ENCODE measurements around the gene COMMD9. TPM values are rescaled to one million over a fixed set of nuclear protein-coding genes. Genes with fewer than 3 reads are reported as not detected.
A peak's percentile ranks its signal among the peaks of the same experiment; 100 is the strongest.

COMMD9 gene
- total RNA-seq, 1 donor from 2014 or later = 61.0 TPM

DNA sequence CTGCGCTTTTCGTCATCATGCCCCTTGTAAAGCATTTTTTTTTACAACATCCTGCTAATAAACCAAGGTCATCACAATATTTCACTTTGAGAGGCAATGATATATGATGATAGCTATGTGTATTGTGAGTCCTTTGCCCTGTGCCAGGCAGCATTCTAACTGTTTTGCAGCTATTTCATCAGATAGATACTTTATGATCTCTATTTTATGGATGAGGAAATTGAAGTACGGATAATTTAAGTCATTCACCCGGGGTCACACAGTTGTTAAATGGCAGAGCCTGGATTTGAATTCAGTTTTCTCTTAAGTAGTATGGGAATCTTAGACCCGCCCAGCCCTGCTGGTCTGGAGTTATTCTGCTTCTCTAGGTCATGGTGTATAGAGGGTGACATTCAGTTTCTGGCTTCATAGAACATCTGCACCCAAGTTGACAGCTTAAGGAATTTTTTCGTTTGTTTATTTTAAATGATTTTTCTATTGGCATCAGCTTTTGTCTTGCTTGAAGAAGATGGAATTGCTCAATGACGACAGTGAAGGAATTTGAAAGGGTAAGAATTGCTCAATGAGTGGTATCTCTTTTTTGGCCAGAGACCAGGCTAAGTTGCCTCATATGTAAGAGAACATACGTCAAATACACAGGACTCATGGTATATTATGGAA is 7.8 kb upstream of the COMMD9 start:
- Mint-ChIP-seq H3K9me3 (no peaks in the 10 kb centered on the region), H3K27ac (no peak overlapping the region), H3K4me3 (no peak overlapping the region), H3K36me3 (ENCODE audit: low read depth) (no peaks in the 10 kb centered on the region), H3K4me1 (no peaks in the 10 kb centered on the region), H3K27me3 (peaks cover 12% of the 10 kb centered on the region)
- intact Hi-C loops (cut with micrococcal nuclease) = no loop called here
- TF ChIP-seq, protein P1, sequence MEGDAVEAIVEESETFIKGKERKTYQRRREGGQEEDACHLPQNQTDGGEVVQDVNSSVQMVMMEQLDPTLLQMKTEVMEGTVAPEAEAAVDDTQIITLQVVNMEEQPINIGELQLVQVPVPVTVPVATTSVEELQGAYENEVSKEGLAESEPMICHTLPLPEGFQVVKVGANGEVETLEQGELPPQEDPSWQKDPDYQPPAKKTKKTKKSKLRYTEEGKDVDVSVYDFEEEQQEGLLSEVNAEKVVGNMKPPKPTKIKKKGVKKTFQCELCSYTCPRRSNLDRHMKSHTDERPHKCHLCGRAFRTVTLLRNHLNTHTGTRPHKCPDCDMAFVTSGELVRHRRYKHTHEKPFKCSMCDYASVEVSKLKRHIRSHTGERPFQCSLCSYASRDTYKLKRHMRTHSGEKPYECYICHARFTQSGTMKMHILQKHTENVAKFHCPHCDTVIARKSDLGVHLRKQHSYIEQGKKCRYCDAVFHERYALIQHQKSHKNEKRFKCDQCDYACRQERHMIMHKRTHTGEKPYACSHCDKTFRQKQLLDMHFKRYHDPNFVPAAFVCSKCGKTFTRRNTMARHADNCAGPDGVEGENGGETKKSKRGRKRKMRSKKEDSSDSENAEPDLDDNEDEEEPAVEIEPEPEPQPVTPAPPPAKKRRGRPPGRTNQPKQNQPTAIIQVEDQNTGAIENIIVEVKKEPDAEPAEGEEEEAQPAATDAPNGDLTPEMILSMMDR (IDR thresholded peaks at IDR 0.05) = no peak
- CTCF ChIA-PET = no interaction called here
- POLR2A ChIA-PET = no interaction called here
- DNase-seq = no peak
- no peak for ATAC-seq (ENCODE audit: low read depth)

DNA sequence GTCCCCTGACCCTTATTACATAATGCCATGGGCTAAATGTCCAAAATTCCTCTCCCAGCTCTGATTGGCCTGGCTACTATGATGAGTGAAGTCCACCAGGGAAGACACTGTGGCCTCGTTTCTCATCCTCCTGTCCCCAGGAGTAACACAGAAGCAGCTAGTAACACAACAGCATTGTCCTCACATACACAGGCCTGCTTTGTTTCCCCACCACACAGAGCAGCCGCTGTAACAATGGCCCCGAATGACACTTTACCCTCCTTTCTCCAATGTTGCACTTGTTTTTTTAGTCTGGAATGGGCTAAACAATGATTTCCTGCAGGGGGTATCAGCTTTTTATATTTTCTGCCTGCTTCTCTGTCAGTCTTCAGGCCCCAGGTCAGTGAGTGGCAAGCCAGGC is 6.7 kb upstream of the COMMD9 start, which contains the start of gene PRR5L:
PRR5L (plus strand) TSS at position 363 of the 400 bp plus-strand sequence. CDS start 104,834 bp downstream, outside the sequence.
- no peak for ATAC-seq (ENCODE audit: low read depth)
- CTCF ChIA-PET = interaction anchor here (1.0 kb wide), 1 partner anchor 214 kb away, joined by 3 read pairs; the partner anchor contains the start of gene TRAF6
- no peak within 1 kb of the TSS for H3K27ac Mint-ChIP-seq

DNA sequence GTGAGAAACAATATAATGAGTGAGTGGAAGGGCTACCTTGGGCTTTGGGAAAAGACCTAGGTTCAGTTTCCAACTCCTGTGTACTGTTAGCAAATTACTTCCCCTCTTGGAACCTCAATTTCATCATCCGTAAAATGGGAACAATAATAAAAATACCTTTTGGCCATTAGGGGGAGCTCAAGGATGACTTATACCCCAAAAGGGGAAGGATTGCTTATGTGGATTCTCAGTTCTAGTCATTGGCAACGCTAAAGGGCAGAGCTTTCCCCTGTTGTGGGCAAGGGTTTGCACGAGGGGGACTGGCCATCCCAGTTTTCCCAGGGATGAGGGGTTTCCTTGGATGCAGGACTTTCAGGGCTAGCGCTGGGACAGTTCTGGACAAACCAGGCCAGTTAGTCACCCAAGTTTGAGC is 3.1 kb upstream of the COMMD9 start:
- CTCF ChIA-PET = interaction anchor here (0.6 to 7.8 kb wide), 20 partner anchors 175 to 457 kb away, joined by 3 to 134 read pairs (median 4); partner anchors contain the start of gene TRAF6
- H3K4me3 Mint-ChIP-seq = no peak overlapping the region
- peaks cover 21% of the 10 kb centered on the region for H3K4me1 Mint-ChIP-seq
- ATAC-seq (ENCODE audit: low read depth) = peak; percentile 18
- H3K27me3 Mint-ChIP-seq = peaks cover 1% of the 10 kb centered on the region
- no peak for DNase-seq
- peaks cover 6% of the 10 kb centered on the region for H3K36me3 Mint-ChIP-seq (ENCODE audit: low read depth)
- no peaks in the 10 kb centered on the region for H3K9me3 Mint-ChIP-seq
- POLR2A ChIA-PET = interaction anchor here (0.5 to 1.2 kb wide), 4 partner anchors 111 to 218 kb away, joined by 3 to 10 read pairs (median 4); partner anchors contain the start of gene TRAF6
- no peak overlapping the region for H3K27ac Mint-ChIP-seq
- intact Hi-C loops (cut with micrococcal nuclease) = loop anchor here (1.0 to 2.0 kb wide), 5 partner anchors 62 to 455 kb away; no protein-coding TSS in a partner anchor
- TF ChIP-seq, protein P1 (IDR thresholded peaks at IDR 0.05) = no peak

More for the DNA sequence above, 6.7 kb upstream of the COMMD9 start, which contains the start of gene PRR5L:
- POLR2A ChIA-PET = no interaction called here
- intact Hi-C loops (cut with micrococcal nuclease) = no loop called here
- TF ChIP-seq, protein P1 (IDR thresholded peaks at IDR 0.05) = no peak
- no peak within 1 kb of the TSS for H3K4me3 Mint-ChIP-seq
- no peaks in the 10 kb centered on the region for H3K4me1 Mint-ChIP-seq
- peaks cover 5% of the 10 kb centered on the region for H3K27me3 Mint-ChIP-seq
- no peak for DNase-seq
- no peaks in the 10 kb centered on the region for H3K9me3 Mint-ChIP-seq
- no peaks in the 10 kb centered on the region for H3K36me3 Mint-ChIP-seq (ENCODE audit: low read depth)

DNA sequence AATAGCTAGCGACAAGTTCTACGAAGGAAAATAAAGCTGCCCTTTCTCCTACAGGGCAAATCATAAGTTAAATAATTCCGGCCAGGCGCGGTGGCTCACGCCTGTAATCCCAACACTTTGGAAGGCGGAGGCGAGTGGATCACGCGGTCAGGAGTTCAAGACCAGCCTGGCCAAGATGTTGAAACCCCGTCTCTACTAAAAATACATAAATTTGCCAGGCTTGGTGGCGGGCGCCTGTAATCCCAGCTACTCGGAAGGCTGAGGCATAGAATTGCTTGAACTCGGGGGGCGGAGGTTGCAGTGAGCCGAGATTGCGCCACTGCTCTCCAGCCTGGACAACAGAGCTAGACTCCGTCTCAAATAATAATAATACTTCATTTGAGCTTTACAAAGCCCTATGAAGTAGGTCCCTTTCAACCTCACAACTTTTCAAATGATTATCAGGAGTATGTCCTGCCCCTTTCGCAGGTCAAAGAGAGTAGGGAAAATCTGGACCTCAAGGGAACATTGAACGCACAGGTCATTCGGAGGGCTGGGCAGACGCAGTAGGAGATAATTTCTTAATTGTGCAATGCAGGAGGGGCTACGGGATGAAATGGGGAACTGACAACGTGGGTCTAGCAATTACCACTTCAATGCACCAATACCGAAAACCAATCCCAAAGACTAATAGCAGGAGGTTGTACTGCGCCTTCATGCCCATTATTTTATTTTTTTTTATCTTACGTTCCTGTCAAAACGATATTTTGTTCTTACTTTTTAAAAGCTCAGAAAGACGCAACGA is 590 bp downstream of the COMMD9 start:
- ATAC-seq (ENCODE audit: low read depth) = peak; percentile 25

More for the DNA sequence above, 590 bp downstream of the COMMD9 start:
- peak overlapping the region; percentile 89 for H3K27ac Mint-ChIP-seq
- TF ChIP-seq, protein P1 (IDR thresholded peaks at IDR 0.05) = no peak
- ChIA-PET POLR2A (interaction anchor here (1.0 to 2.5 kb wide), 3 partner anchors 199 to 221 kb away, joined by 3 to 10 read pairs (median 3); partner anchors contain the start of gene TRAF6), CTCF (interaction anchor here (1.1 to 7.8 kb wide), 3 partner anchors 191 to 221 kb away, joined by 3 to 134 read pairs (median 6); partner anchors contain the start of gene TRAF6)
- H3K36me3 Mint-ChIP-seq (ENCODE audit: low read depth) = peaks cover 8% of the 10 kb centered on the region
- no peaks in the 10 kb centered on the region for H3K27me3 Mint-ChIP-seq
- no peaks in the 10 kb centered on the region for H3K9me3 Mint-ChIP-seq
- intact Hi-C loops (cut with micrococcal nuclease) = loop anchor here (1.0 kb wide), 3 partner anchors 222 to 1372 kb away; partner anchors contain the start of genes APIP, PDHX, TRAF6 and TRIM44
- H3K4me3 Mint-ChIP-seq = peak overlapping the region; percentile 95
- H3K4me1 Mint-ChIP-seq = peaks cover 35% of the 10 kb centered on the region
- no peak for DNase-seq

Measured in activated B cell treated with CpG ODN at 0.5 μM for 24 hours (primary cell).